ENCODE data around the gene CHST6.

Gene CHST6

DNA sequence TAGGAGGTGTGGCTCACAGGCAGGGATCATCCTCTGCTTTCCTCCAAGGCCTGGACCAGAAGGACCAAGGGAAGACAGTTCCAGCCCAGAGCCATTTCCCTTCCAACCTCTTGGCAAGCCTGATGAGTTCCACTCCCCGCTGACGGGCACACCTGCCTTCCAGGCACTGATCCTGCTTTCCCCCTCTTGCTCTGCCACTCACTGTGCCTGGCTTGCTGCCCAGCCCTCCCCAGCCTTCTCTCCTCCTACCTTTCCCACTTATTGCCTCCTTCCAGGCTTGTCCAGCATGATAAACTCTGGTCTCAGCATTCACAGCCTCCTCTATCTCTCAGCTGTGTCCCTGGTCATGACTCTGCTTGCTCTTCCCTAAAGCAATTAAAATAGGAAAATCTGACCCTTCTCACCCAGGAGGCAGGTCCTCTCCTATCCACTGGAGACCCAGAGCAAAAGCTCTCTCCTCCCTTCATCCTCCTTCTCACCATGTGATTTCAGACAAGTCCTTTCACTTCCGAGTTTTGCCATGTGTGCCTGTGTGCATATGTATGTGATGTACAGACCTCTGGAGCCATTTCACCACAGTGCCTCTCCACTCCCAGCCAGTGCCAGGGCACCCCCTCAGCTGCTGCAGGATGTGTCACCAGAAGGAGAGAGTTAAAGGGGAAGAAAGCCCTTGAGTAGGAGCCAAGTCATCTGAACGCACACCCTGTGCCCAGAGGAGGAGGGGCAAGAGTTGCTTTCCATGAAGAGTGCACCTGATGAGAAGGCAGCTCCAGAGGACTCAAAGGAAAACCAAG lies 17.4 kb downstream of the CHST6 start:
- Histone ChIP-seq H3K36me3 (ENCODE audit: control insufficient read depth in 2 of 2, insufficient read depth in 1 of 2, low read length in 2 of 2) (peaks cover 0 to 5% of the 10 kb centered on the region in 2 experiments; a peak in 1 of 3 replicates), H3K4me1 (ENCODE audit: control insufficient read depth, insufficient read depth, low read length) (no peaks in the 10 kb centered on the region), H3K4me3 (ENCODE audit: low read depth, low read length) (no peak overlapping the region), H3K9me3 (ENCODE audit: control insufficient read depth, insufficient read depth, low read depth, low read length) (no peaks in the 10 kb centered on the region), H3K27ac (ENCODE audit: extremely low read depth, low read depth, low read length) (no peak overlapping the region)
- ChIA-PET POLR2A (interaction anchor here (0.5 to 1.1 kb wide), 3 partner anchors 8 to 592 kb away, joined by 4 to 6 read pairs (median 5); no protein-coding TSS in a partner anchor), CTCF (interaction anchor here (1.2 to 2.1 kb wide), 3 partner anchors 13 to 110 kb away, joined by 3 to 9 read pairs (median 9); no protein-coding TSS in a partner anchor)
- TF ChIP-seq, protein P1, sequence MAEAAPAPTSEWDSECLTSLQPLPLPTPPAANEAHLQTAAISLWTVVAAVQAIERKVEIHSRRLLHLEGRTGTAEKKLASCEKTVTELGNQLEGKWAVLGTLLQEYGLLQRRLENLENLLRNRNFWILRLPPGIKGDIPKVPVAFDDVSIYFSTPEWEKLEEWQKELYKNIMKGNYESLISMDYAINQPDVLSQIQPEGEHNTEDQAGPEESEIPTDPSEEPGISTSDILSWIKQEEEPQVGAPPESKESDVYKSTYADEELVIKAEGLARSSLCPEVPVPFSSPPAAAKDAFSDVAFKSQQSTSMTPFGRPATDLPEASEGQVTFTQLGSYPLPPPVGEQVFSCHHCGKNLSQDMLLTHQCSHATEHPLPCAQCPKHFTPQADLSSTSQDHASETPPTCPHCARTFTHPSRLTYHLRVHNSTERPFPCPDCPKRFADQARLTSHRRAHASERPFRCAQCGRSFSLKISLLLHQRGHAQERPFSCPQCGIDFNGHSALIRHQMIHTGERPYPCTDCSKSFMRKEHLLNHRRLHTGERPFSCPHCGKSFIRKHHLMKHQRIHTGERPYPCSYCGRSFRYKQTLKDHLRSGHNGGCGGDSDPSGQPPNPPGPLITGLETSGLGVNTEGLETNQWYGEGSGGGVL (tag by site-specific recombination; IDR thresholded peaks at IDR 0.05): peak; percentile 88
- 0 out of 2 replicates have a peak, but pooled peaks have one; percentile 14 for TF ChIP-seq ZBTB48 (tag by site-specific recombination; IDR thresholded peaks at IDR 0.05)
- peak; percentile 45 for TF ChIP-seq ZIC2 (tag by site-specific recombination; IDR thresholded peaks at IDR 0.05)
- TF ChIP-seq EGR2 (tag by site-specific recombination; IDR thresholded peaks at IDR 0.05; ENCODE audit: low read depth): peak; percentile 39; the same call in 1 of the 2 replicates
- TF ChIP-seq ZBTB17 (tag by site-specific recombination; IDR thresholded peaks at IDR 0.05): peak; percentile 49
- no peak for TF ChIP-seq KLF10 (tag by site-specific recombination; IDR thresholded peaks at IDR 0.05)

GRCh38 chr16:75476817-75477216 lies 18.4 kb downstream of the CHST6 start:
- H3K4me1 ChIP-seq (ENCODE audit: control insufficient read depth, insufficient read depth, low read length): no peaks in the 10 kb centered on the region
- H3K27ac ChIP-seq (ENCODE audit: extremely low read depth, low read depth, low read length): no peak overlapping the region
- peaks cover 0 to 5% of the 10 kb centered on the region in 2 experiments; a peak in 1 of 3 replicates for H3K36me3 ChIP-seq (ENCODE audit: control insufficient read depth in 2 of 2, insufficient read depth in 1 of 2, low read length in 2 of 2)
- no peak overlapping the region for H3K4me3 ChIP-seq (ENCODE audit: low read depth, low read length)
- CTCF ChIA-PET: interaction anchor here (1.2 to 2.1 kb wide), 4 partner anchors 11 to 278 kb away, joined by 3 to 9 read pairs (median 8); no protein-coding TSS in a partner anchor
- no peaks in the 10 kb centered on the region for H3K9me3 ChIP-seq (ENCODE audit: control insufficient read depth, insufficient read depth, low read depth, low read length)
- POLR2A ChIA-PET: interaction anchor here (1.1 to 1.2 kb wide), 2 partner anchors 40 to 43 kb away, joined by 4 to 6 read pairs; no protein-coding TSS in a partner anchor
- no peak for TF ChIP-seq ZNF610 (tag by site-specific recombination; IDR thresholded peaks at IDR 0.05; ENCODE audit: borderline replicate concordance)
- no peak for TF ChIP-seq ZNF768 (tag by site-specific recombination; IDR thresholded peaks at IDR 0.05)
- no peak for TF ChIP-seq ZNF266 (tag by site-specific recombination; IDR thresholded peaks at IDR 0.05; ENCODE audit: low read depth)
- TF ChIP-seq, protein P2, sequence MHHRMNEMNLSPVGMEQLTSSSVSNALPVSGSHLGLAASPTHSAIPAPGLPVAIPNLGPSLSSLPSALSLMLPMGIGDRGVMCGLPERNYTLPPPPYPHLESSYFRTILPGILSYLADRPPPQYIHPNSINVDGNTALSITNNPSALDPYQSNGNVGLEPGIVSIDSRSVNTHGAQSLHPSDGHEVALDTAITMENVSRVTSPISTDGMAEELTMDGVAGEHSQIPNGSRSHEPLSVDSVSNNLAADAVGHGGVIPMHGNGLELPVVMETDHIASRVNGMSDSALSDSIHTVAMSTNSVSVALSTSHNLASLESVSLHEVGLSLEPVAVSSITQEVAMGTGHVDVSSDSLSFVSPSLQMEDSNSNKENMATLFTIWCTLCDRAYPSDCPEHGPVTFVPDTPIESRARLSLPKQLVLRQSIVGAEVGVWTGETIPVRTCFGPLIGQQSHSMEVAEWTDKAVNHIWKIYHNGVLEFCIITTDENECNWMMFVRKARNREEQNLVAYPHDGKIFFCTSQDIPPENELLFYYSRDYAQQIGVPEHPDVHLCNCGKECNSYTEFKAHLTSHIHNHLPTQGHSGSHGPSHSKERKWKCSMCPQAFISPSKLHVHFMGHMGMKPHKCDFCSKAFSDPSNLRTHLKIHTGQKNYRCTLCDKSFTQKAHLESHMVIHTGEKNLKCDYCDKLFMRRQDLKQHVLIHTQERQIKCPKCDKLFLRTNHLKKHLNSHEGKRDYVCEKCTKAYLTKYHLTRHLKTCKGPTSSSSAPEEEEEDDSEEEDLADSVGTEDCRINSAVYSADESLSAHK (tag by site-specific recombination; IDR thresholded peaks at IDR 0.05): no peak
- TF ChIP-seq KLF1 (tag by site-specific recombination; IDR thresholded peaks at IDR 0.05): no peak
- no peak for TF ChIP-seq ZEB2 (tag by site-specific recombination; IDR thresholded peaks at IDR 0.05)
- no peak for TF ChIP-seq ZSCAN16 (tag by site-specific recombination; IDR thresholded peaks at IDR 0.05)
- TF ChIP-seq ZNF148 (tag by site-specific recombination; IDR thresholded peaks at IDR 0.05; ENCODE audit: borderline replicate concordance): no peak
- TF ChIP-seq SETDB1 (IDR thresholded peaks at IDR 0.05; ENCODE audit: insufficient read length, low read length): no peak
- no peak for TF ChIP-seq ZNF157 (tag by site-specific recombination; IDR thresholded peaks at IDR 0.05)
- no peak for TF ChIP-seq ZNF132 (tag by site-specific recombination; IDR thresholded peaks at IDR 0.05; ENCODE audit: borderline replicate concordance)
- no peak for TF ChIP-seq ZNF366 (tag by site-specific recombination; conservative IDR thresholded peaks at IDR 0.05)
- TF ChIP-seq ZNF416 (tag by site-specific recombination; IDR thresholded peaks at IDR 0.05): no peak
- no peak for TF ChIP-seq PRDM1 (tag by site-specific recombination; IDR thresholded peaks at IDR 0.05)
